Activated CD4-positive, alpha-beta T cell treated with anti-CD3 and anti-CD28 coated beads, Interleukin-2, amount 50 U/mL, for 48 hours (primary cell): ENCODE results near the gene ZYX.

Experiments used
- DNase-seq, 2 experiments: peaks; one replicate each; pipeline ENCODE4 v3.0.0-alpha.2; 2020

Gene ZYX

DNA sequence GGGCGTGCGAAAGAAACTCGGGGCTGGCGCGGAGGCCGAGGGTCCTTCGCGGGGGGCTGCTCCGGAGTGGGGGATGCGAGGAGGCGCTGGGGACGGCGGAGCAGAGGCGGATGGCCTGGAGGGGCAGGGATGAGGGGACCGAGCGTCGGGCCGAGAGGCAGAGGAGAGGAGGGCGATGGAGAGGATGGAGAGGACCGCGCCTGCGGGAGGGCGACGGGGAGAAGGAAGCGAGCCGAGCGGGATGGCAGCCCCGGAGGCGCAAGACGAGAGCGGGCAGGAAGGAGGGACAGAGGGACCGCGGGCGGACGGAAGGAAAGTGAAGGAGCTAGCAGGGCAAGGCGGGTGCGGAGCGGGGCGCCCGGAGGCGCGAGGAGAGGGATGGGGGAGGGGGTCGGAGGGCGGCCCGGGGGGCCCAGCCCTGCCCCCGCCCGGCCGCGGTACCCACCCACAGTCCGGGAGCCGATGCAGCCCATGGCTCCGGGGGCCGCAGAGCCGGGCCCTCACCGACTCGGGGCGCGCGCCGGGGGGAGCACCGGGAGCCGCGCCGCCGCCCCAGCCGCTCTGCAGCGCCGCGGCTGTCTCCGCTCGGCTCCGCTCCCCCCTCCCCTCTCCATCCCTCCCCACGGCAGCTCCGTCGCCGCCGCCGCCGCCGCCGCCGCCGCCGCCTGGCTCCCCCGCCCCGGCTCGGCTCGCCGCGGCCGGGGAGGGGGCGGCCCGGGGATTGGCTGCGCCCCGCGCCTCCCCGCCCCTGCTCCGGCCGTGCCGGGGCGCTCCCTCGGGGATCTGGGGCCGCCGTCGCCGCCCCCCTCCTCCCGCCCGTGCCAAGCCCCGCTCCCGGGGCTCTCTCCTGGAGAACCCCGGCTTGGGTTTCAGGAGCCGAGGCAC is 18.8 kb upstream of the ZYX start, which contains the start of gene FAM131B:
FAM131B (minus strand) TSS at position 583 of the 885 bp plus-strand sequence; CDS start at position 473, 110 bp downstream.
- DNase-seq = peak; percentile 32 to 40

DNA sequence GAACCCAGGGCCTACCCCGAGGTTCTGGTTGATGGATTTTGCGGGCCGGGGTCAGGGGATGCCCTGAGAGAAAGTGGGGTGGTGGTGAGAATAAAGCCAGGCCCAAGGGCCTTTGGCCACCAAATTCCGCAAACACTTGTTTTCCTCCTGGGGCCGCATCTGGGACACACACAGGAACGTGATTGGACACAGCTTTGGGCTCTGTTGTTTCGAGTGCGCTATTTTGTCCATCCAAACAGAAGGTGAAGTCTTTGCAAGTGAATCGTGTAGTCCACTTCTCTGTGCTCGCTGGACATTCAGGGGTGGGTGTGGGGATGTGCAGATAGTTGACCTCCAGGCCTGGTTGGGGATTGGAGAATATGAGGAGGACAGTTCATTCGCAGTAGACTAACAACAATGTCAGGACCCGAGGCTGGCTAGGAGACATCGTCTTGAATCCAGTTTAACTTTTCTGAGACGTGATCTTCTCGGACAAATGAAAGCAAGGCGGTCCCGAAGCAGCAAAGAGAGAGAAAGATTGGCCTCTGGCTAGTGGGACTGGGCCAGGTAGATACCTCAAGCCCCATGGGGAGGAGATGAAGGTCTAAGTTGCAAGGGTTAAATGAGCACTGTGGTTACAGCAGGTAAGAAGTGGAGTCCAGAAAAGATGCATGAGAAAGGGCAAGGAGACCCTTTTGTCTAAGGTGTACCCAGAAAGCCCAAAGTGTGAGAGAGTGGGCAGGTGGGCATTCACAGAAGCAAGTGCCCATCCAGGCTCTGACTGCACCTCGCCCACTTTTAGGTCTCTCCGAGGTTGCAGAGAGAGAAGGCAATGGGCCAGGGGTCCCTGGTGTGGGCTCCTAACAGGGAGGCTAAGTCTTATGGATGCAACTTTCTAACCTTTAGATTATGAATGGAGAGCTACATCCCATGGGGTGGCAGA is 17.9 kb upstream of the ZYX start:
- DNase-seq = no peak

DNA sequence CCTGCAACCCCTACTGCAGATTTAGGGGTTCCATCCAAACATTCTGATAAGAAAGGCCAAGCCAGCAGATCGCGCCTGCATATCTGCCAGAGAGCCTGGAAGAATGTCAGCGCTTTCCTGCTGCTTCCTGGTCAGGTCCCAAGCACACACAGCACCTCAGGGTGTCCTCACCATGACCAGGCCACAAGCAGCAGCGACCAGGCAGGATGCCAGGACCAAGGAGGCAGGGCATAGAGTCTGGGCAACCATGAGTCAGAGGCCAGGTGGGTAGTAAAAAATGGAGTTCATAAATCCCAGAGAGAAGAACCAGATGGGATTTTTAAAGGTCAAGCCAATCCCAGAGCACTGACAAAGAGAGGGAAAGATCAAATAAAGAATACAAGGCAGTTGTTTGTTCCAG is 13.2 kb upstream of the ZYX start:
- DNase-seq = no peak

DNA sequence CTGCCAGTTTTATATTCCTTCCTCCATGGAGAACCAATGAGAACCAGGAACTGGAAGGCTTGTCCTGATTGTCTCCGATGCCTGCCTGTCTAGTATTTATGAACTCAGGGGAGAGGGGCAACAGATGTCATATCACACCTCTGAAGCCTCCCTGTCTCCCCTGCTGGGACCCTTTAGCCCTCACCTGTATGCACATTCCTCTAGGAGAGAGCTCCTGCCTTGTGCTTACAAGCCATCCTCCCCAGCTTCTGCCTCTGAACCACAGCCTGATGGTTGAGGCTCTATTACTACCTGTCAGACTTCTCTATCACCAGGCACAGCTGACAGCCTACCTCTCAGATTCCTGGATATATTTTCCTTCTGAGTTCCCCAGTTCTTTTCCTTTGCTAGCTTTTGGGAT is 12.8 kb upstream of the ZYX start:
- DNase-seq = no peak

DNA sequence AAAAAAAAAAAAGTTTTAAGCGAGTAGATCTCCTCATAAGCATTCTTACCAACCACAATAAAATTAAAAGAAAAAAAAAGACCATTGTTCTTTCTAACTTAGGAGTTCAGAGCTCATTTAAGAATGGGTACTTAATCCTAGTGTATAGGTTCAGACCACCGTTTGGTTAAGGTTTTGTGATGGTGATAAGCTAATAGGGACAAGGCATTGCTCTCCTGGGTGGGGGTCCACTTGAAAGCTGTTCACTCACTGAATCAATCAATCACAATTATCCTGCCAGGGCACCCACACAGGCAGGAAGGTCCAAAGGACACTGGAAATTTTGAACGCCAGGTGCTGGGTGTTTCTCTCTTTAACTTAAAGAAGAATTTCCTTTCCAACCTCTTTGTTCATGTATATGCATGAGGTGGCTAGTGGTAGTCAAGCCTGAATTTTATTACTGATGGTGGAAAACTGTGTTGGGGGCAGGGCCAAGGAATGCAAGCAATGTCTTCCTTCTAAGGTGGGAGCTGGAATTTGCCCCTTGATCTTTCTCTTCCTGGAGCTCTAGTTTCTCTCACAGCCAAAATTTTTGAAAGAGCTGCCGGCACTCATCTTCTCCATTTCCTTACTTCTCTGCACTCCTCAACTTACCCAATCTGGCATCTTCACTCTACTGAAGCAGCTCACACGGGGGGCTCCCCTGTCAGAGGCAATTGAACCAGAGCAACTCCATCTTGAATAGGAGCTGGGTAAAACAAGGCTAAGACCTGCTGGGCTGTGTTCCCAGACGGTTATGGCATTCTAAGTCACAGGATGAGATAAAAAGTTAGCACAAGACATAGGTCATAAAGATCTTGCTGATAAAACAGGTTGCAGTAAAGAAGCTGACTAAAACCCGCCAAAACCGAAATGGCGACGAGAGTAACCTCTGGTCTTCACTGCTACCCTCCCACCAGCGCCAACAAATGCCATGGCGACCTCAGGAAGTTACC is 11.2 kb upstream of the ZYX start:
- DNase-seq = no peak

DNA sequence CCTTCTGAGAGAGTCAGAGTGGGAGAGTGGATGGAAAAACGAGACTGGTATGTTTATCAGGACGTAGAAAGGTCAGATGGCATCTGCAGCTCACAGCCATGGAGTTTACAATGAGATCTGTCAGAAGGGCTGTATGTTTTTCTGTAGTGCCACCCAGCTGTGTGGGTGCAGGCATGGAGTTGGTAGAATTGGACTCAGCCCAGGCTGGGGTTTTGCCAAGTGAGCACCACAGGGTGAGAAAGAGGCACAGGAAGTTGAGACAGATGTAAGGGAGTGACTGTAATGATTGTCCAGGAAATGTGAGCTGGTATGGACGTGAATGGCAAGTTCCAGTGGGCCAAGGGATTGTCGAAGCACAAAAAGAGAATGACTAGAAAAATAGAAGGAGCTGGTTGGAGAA is 9.1 kb upstream of the ZYX start:
- DNase-seq = peak; percentile 65 to 74

DNA sequence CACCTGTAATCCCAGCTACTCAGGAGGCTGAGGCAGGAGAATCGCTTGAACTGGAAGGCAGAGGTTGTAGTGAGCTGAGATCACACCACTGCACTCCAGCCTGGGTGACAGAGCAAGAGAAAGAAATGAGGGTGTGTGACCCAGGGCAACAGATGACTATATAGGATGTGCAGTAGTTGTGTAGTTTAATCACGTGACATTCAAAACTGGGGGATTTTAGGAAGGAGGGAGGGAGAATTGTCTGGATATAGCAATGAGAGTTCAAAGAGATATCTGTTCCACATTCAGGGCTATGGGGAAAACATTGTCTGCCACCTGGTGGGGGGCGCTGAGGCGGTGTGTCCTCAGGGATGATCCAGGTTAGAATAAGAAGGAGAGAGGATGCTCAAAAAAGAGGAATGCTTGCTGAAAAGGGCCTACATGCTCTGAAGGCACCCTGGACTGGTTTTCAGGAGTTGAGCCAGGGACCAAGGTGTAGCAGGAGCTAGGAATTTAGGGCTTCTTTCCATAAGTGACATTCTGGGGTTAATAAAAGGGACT is 7.8 kb upstream of the ZYX start:
- DNase-seq = no peak

DNA sequence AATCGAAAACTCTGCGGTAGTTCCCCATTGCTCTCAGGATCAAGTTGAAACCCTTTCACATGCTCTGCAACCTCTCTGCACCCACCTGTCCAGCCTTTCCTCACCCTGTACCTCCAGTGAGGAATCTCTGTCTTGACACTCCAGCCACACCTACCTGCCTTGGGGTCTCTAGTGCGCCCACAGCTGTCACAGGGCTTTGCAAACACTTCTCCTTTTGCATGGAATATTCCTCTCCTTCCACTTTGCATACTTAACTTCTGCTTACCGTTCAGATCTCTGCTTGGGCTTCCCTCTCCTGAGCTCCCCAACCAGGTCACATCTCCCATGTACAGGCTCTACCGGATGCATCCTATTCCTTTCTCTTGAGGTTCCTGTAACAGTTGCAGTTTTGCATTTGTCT is 6.6 kb upstream of the ZYX start:
- no peak for DNase-seq

DNA sequence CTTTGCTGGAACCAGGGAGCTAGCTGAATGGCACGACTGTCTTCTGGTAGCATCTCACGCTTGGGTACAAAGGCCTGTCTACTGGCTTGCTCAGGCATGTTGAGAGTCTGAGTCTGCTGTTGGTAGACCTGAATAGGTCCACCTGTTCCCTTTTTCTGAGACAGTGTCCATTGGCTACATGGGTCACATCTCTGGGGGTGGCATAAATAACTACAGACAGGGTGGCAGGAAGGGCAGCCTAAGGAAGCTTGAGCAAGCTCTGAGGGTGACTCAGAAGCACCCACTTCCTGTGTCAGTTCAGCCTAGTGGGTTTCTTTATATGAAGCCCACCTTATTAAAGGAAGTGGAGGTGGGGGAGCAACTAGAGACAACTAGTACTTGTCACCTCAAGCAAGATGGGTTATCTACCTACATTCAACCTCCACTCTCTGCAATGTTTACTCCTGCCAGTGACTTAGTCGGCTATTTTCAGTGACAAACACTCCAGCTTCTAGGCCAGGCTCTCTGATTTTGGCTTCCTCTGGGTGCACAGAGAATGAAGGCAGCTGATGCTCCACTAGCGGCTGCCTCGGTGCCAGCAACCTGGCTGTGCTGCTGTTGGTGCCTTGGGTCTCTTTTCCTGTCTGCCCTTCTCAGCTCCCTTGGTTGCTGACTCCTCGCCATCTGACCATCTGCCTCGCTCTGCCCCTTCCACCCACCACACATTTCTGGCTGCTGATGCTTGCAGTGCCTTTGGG is 5.7 kb upstream of the ZYX start:
- DNase-seq = peak; percentile 26 to 35

DNA sequence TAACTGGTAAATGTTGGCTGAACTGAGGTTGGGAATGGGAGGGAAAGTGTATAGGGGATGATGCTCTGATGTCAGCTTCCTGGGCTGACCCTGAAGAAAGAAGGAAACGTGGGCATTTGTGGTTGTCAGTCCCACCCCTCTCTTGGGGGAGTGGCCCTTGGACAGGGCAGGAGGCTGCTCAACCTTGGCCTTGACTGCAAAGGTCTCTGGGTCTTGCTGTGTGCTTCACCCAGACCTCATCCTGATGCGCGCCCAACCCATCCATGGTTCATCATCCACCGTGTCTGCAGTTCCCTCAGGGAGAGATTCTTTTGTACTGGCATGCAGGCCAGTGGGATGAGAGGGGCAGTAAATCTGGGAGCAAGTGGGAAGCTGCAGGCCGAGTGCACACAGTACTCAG is 4.7 kb upstream of the ZYX start:
- no peak for DNase-seq

DNA sequence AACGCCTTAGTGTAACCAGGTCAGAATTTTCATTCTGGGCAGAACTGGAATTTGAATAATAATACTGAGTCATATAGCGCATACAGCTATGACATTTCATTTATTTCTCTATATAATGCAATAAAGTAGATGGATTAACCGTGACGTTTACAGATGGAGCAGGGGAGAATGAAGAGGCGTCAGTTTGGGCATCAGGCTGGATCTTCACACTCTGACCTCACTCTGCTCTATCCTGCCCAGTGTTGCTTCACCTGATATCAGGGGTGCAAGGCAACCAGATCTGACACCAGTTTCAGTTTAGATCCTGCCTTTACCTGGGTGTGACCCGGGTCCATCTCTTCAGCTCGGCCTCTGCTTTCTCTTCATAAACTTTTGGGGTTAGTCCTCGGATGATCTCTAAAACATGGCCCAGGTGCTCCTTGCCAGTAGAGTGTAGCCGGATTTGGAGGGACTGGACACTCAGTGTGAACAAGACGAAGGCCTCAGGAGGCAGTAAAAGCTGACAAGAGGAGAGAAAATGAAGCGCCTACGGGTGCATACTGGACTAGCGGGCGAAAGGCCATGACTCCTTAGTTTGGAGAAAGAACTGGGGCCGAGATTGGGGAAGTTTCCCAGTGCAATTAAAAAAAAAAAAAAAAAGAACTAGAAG is 1.4 kb upstream of the ZYX start:
- DNase-seq = peak in 1 of 2 experiments; percentile 26

DNA sequence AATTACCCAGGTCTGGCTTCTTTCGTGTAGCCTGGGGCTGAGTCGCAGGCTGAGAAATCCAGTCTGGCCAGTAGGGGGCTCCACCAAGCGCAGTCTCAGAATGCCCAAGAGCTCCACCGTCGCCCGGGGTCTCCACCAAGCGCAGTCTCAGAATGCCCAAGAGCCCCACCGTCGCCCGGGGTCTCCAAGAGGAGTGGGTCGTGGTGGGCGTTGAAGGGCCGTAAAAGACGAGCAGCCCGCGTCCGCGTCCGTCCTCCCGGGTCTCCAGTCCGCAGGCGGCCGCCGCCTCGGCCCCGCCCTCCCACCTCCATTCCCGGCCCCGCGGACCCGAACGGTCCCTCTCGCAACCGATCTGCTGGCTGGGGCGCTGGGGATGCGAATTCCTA is 892 bp upstream of the ZYX start:
- DNase-seq = peak; percentile 92 to 93

DNA sequence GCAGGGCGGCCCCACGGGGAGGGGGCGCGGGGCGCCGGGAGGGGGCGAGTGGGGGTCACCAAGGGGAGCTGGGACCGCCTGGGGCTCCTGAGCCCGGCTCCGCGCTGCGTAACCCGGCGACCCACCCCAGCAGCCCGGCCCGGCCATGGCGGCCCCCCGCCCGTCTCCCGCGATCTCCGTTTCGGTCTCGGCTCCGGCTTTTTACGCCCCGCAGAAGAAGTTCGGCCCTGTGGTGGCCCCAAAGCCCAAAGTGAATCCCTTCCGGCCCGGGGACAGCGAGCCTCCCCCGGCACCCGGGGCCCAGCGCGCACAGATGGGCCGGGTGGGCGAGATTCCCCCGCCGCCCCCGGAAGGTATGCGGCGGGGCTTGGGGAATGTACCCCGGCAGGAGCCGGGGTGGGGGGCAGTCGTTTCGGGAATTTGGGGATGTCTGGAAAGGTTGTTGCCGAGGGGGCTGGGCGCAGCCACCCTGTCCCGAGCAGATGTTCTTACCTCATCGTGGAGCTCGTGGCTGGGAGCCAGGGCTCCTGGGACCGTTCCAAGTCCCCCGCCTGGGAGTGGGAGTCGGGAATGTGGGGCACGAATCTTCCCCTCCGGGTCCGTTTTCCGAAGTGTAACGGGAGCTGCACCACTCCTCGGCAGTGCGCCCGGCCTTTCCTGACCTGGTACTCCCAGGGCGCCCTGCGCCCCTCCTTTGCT is 431 bp downstream of the ZYX start:
- DNase-seq = peak; percentile 31 to 34

DNA sequence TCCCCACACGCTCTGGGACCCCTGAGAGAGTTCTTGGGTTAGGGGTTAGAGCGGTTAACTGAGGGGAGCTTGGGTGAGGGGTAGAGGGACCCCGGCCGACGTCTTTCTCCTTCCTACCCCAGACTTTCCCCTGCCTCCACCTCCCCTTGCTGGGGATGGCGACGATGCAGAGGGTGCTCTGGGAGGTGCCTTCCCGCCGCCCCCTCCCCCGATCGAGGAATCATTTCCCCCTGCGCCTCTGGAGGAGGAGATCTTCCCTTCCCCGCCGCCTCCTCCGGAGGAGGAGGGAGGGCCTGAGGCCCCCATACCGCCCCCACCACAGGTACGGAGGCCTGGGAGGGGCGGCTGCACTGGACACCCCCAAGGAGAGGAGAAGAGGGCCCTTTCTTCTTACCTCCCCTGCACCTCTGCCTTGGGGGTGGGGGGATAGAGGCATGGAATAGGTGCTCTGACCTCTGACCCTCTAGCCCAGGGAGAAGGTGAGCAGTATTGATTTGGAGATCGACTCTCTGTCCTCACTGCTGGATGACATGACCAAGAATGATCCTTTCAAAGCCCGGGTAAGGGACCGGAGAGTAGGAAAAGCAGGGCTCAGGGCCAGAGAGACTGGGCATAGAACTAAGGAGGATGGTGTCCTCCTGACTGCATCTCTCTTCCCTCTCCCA is 1.1 kb downstream of the ZYX start:
- DNase-seq = no peak

DNA sequence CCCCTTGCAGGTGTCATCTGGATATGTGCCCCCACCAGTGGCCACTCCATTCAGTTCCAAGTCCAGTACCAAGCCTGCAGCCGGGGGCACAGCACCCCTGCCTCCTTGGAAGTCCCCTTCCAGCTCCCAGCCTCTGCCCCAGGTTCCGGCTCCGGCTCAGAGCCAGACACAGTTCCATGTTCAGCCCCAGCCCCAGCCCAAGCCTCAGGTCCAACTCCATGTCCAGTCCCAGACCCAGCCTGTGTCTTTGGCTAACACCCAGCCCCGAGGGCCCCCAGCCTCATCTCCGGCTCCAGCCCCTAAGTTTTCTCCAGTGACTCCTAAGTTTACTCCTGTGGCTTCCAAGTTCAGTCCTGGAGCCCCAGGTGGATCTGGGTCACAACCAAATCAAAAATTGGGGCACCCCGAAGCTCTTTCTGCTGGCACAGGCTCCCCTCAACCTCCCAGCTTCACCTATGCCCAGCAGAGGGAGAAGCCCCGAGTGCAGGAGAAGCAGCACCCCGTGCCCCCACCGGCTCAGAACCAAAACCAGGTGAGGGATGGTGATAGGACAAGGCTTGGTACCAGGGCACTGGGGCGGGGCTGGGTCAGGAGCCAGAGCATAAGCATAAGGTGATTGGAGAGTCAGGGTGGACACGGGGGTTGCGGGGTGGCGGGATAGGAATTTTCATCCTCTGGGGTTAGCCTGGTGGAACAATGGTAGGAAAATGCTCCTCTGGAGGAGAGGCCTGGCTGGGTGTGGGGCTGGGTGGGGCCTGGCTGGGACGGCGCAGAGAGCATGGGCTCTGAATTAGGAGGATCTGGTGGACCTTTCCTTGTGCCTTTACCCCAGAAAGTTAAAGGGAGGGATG is 1.9 kb downstream of the ZYX start:
- no peak for DNase-seq

DNA sequence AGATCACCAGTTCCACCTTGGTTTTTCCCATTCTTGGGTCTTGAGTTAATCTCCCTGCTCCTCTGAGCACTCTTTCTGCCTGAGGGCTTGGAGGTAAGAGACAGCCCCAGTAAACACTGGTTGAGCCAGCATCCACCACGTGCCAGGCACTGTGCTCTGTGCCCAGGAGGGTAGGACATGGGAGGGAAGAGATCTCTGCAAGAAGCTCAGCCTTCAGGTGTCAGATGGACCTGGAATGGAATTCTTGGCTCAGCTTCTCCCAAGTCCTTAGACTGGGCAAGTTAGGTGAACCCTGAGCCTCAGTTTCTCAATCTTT is 2.5 kb downstream of the ZYX start:
- no peak for DNase-seq

DNA sequence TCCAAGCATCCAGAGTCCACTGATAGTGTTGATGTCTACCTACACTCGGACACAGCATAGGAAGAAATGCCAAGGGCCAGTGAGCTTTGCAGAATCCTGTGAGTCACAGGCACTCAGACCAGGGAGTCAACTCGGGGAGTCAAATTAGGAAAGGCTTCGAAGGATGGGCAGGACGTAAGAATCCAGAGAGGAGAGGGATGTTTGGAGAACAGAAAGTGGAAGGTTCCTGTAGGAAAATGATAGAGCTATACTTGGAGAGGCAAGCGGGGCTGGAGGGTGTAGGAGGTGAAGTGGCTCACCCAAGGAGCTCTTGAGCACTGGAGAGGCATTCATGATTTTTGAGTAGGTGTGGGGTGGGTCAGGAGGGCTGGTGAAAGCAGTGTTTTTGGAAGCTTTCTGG is 3.0 kb downstream of the ZYX start:
- DNase-seq = no peak

DNA sequence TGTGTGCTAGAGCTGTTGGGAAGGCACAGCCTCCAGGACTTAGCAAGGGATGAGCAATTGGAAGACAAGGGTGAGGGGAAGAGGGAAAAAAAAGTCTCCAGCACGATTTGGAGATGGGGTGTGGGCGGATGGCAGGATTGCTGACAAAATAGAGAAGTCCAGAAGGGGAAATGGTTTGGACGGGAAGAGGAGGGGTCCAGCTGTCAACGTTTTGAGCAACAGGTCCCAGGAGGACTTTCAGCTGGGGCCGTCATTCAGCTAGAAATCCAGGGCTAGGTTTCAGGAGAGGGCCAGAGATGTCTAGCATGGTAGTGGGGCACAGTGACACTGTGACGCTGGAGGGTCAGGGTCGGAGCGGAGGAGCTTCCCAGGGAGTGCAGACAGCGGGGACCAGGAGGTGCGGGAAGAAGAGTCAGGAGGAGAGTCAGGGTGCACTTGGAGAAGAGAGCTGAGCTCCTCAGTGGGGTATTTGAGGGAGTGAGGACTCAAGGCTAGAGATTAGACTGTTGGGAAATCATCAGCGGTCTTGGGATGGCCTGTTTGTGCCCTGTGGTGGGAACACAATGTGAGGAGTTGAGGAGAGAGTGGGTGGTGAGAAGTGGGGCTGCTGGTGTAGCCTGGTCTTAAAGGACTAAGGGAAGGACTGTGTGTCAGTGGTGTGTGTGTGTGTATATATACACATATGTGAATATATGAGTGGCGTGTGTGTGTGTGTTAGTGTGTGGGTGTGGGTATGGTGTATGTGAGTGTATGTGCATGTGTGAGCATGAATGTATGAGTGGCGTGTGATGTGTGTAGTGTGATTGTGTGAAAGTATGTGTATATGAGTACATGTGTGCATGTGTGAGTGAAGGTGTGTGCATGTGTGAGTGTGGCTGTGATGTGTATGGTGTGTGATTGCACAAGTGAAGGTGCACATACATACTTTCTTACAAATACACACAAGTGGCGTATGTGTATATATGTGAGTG is 3.8 kb downstream of the ZYX start:
- no peak for DNase-seq
